Natural killer cell (primary cell): ENCODE measurements around the gene PRRC2C. TPM values are rescaled to one million over a fixed set of nuclear protein-coding genes. Genes with fewer than 3 reads are reported as not detected.

Source experiments
- ATAC-seq, 3 donors: fragments of 150-1000 bp in 2 of 3; fragments of 200-7000 bp in 1 of 3; cut with Tn5 transposase; 1 replicate in 1 of 3; 2 replicates in 2 of 3; pipeline ENCODE4 v1.10.0; 2021; ENCODE audit warnings: mild to moderate bottlenecking in 2 of 3, moderate library complexity in 2 of 3
- DNase-seq, 2 donors: peaks; one replicate each; pipeline versions ENCODE4 v3.0.0 to v3.0.0-alpha.2; 2013 to 2021; ENCODE audit warnings: mixed read lengths in 1 of 2
- H3K27ac ChIP-seq: one replicate; pipeline ENCODE4 v1.5.1; 2013; ENCODE audit warnings: mild to moderate bottlenecking, low read length
- H3K27me3 ChIP-seq: one replicate; pipeline ENCODE4 v1.6.1; 2013; ENCODE audit warnings: low read length; ENCODE audit not compliant: control insufficient read depth, insufficient read depth
- H3K36me3 ChIP-seq: one replicate; pipeline ENCODE4 v1.6.1; 2013; ENCODE audit warnings: low read length; ENCODE audit not compliant: control insufficient read depth, insufficient read depth
- H3K4me1 ChIP-seq: one replicate; pipeline ENCODE4 v1.6.1; 2013; ENCODE audit warnings: low read length; ENCODE audit not compliant: control insufficient read depth, insufficient read depth
- H3K4me3 ChIP-seq: one replicate; pipeline ENCODE4 v1.5.1; 2013; ENCODE audit warnings: low read length
- H3K9me3 ChIP-seq: one replicate; pipeline ENCODE4 v1.6.1; 2013; ENCODE audit warnings: low read length; ENCODE audit not compliant: control insufficient read depth, insufficient read depth
- H3K27ac Mint-ChIP-seq, 2 donors: one replicate each; pipeline ENCODE4 v1.8.0; 2022; ENCODE audit warnings: mild to moderate bottlenecking in 2 of 2, mixed read lengths in 2 of 2, moderate library complexity in 1 of 2
- H3K27me3 Mint-ChIP-seq, 2 donors: one replicate each; pipeline ENCODE4 v1.8.0; 2022; ENCODE audit warnings: low read depth in 2 of 2, mixed read lengths in 2 of 2
- H3K36me3 Mint-ChIP-seq: one replicate; pipeline ENCODE4 v1.8.0; 2022; ENCODE audit warnings: mixed read lengths
- H3K4me1 Mint-ChIP-seq, 2 donors: one replicate each; pipeline ENCODE4 v1.8.0; 2022; ENCODE audit warnings: mixed read lengths in 2 of 2
- H3K4me3 Mint-ChIP-seq: one replicate; pipeline ENCODE4 v1.8.0; 2022; ENCODE audit warnings: mild to moderate bottlenecking, moderate library complexity, mixed read lengths
- H3K9me3 Mint-ChIP-seq, 2 donors: one replicate each; pipeline ENCODE4 v1.8.0; 2022; ENCODE audit warnings: mixed read lengths in 2 of 2
- CTCF ChIP-seq: fragments of 200-600 bp; IDR thresholded peaks from one replicate; pipeline ENCODE4 v1.8.0; 2022; ENCODE audit warnings: antibody characterized with exemption
- WGBS: methylation state at CpG from one replicate; pipeline ENCODE4 v1.1.7; 2013; ENCODE audit warnings: missing lambda C conversion rate; ENCODE audit not compliant: insufficient coverage; 5-methylcytosine and 5-hydroxymethylcytosine counted together
- intact Hi-C: fragments of 100-400 bp; cut with micrococcal nuclease; formaldehyde crosslinking; loops from one replicate; pipeline ENCODE4 v1.14.2; 2022
- total RNA-seq, 4 donors: library from RNA; stranded (reverse); fragments of 120-200 nt in 1 of 4; gene quantifications; one replicate each; pipeline versions ENCODE4 v1.2.3 to v1.2.4, GENCODE V29; 2013 to 2022

Gene PRRC2C
- total RNA-seq, 3 donors from 2014 or later (not counting 1 experiment from before 2014, with no cell fraction given): 330 to 355 (median 353) TPM

DNA sequence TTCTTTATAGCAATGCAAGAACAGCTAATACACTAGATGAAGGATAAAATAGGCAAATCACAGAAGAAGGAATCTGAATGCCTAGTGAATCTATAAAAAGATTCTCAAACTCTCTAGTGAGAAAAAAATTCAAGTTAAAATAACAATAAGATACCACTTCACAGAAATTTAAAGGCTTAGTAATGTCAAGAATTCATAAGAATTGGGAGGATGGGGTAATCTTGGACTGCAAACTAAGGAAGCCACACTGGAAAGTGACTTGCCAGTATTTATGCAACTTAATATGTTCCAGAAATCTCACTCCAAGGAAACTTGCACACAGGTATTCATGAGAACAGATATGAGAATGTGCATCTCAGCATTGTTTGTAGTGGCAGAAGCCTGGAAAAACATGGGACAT lies 38.9 kb upstream of the PRRC2C start:
- Histone ChIP-seq H3K36me3 (no peaks in the 10 kb centered on the region), H3K27ac (no peak overlapping the region), H3K4me1 (no peaks in the 10 kb centered on the region), H3K27me3 (no peaks in the 10 kb centered on the region), H3K9me3 (no peaks in the 10 kb centered on the region), H3K4me3 (no peak overlapping the region)
- no peak for TF ChIP-seq CTCF
- Mint-ChIP-seq H3K4me3 (no peak overlapping the region), H3K27me3 (peaks cover 0 to 3% of the 10 kb centered on the region in 2 donors), H3K36me3 (no peaks in the 10 kb centered on the region), H3K27ac (no peak overlapping the region), H3K4me1 (no peaks in the 10 kb centered on the region), H3K9me3 (no peaks in the 10 kb centered on the region)
- no peak for DNase-seq
- ATAC-seq: no peak
- intact Hi-C loops: no loop called here

DNA sequence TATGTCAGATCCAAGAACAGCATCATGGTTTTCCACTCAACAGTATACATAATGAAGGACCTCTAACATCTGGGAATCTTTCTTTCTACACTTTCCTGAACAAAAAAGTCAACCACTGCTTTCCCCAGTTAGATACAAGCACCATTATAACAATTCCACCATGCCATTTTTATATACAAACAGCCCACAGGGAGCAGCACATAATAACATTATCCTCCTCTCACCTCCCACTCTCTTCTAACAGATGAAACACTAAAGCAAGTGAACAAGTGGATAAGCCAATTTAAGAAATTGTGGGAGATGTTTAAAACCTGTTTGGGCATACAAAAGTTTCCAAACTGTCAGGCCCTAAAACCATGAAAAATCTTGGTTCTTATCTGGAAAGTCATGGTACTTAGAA lies 29.4 kb upstream of the PRRC2C start:
- no peaks in the 10 kb centered on the region for H3K9me3 ChIP-seq
- Mint-ChIP-seq H3K36me3 (peaks cover 10% of the 10 kb centered on the region), H3K4me1 (no peaks in the 10 kb centered on the region), H3K27me3 (peaks cover 7 to 21% of the 10 kb centered on the region in 2 donors), H3K9me3 (peaks cover 3 to 4% of the 10 kb centered on the region in 2 donors), H3K27ac (no peak overlapping the region), H3K4me3 (no peak overlapping the region)
- intact Hi-C loops: no loop called here
- H3K36me3 ChIP-seq: no peaks in the 10 kb centered on the region
- TF ChIP-seq CTCF: no peak
- no peak overlapping the region for H3K27ac ChIP-seq
- H3K4me3 ChIP-seq: no peak overlapping the region
- no peak for DNase-seq
- no peaks in the 10 kb centered on the region for H3K4me1 ChIP-seq
- H3K27me3 ChIP-seq: no peaks in the 10 kb centered on the region
- ATAC-seq: no peak

DNA sequence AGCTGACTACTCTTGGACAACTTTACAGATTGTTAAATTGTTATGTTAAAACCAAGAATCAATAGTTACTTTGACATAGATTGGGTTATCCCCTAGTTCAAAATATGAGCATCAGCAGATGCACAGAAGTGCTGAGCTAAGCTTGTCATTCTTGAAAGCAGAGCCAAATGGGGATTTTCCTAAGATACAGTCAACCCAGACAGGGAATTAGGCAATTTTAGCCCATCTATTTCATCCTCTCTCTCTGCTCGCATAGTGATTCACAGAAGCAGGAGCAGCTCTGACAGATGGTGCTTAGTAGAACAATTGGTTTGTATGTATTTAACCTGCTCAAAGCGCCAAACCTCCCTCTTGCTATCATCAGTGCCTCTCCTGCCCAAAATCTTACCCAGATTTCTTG lies 27.9 kb upstream of the PRRC2C start:
- H3K4me1 Mint-ChIP-seq: no peaks in the 10 kb centered on the region
- no peaks in the 10 kb centered on the region for H3K4me1 ChIP-seq
- no peak overlapping the region for H3K4me3 ChIP-seq
- ATAC-seq: no peak
- H3K36me3 Mint-ChIP-seq: peaks cover 4% of the 10 kb centered on the region
- no peak for TF ChIP-seq CTCF
- no peak for DNase-seq
- H3K27ac Mint-ChIP-seq: no peak overlapping the region
- no peaks in the 10 kb centered on the region for H3K36me3 ChIP-seq
- no peaks in the 10 kb centered on the region for H3K27me3 ChIP-seq
- no CpG with 5 or more reads among the region's 2 CpGs for WGBS
- H3K27ac ChIP-seq: no peak overlapping the region
- peaks cover 7 to 19% of the 10 kb centered on the region in 2 donors for H3K27me3 Mint-ChIP-seq
- no peaks in the 10 kb centered on the region for H3K9me3 ChIP-seq
- H3K4me3 Mint-ChIP-seq: no peak overlapping the region
- peaks cover 3% of the 10 kb centered on the region in 2 donors for H3K9me3 Mint-ChIP-seq
- intact Hi-C loops: no loop called here

DNA sequence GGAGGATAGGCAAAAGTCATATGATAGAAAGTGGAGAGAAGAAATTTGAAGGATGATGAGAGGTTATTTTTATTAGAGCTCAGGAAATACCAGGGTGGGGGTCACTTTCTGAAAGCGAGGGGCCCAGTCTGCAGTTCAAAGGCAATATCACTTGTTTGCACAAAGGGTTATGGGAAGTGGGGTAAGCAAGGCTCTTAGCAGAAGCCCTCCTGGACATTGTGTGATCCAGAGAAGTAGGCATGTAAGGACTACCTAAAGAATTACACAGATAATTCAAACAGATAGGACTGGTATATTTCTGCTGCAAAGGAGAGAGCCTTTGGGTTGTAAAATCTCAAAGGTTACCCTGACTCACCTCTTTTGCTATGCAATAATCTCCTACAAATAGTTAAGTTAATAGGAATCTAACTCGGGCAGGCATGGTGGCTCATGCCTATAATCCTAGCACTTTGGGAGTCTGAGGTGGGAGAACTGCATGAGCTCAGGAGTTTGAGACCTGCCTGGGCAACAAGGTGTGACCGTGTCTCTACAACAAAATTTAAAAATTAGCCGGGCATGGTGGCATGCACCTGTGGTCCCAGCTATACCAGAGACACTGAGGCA lies 25.2 kb upstream of the PRRC2C start:
- Histone ChIP-seq H3K36me3 (no peaks in the 10 kb centered on the region), H3K4me1 (no peaks in the 10 kb centered on the region), H3K4me3 (no peak overlapping the region), H3K9me3 (no peaks in the 10 kb centered on the region), H3K27ac (no peak overlapping the region), H3K27me3 (no peaks in the 10 kb centered on the region)
- DNase-seq (no peak), ATAC-seq (no peak)
- Mint-ChIP-seq H3K4me1 (no peaks in the 10 kb centered on the region), H3K27me3 (peaks cover 5 to 20% of the 10 kb centered on the region in 2 donors), H3K27ac (no peak overlapping the region), H3K9me3 (no peaks in the 10 kb centered on the region), H3K4me3 (no peak overlapping the region), H3K36me3 (no peaks in the 10 kb centered on the region)
- no peak for TF ChIP-seq CTCF
- WGBS: 96% methylated on average over 4 of the region's 4 CpGs
- intact Hi-C loops: no loop called here
